NT2/D1 (cell line): ENCODE measurements around the gene KCNQ5.

Experiments
- SUZ12 ChIP-seq: IDR thresholded peaks from 2 replicates; pipeline ENCODE4 v1.6.1; 2011; ENCODE audit not compliant: insufficient read length, insufficient read depth; ENCODE audit errors: extremely low read depth
- YY1 ChIP-seq: IDR thresholded peaks from 2 replicates; pipeline ENCODE4 v1.6.1; 2011; ENCODE audit not compliant: insufficient read length, insufficient read depth

GRCh38 chr6:73131706-73132105 lies 509.8 kb downstream of the KCNQ5 start:
- TF ChIP-seq YY1 (no peak), SUZ12 (no peak)
